Activated CD4-positive, alpha-beta T cell treated with anti-CD3 and anti-CD28 coated beads for 48 hours (primary cell): ENCODE data around the gene GAL3ST2.
A peak's percentile ranks its signal among the peaks of the same experiment; 100 is the strongest.
"Not testable (repeated sequence)": the region's sequence is repeated elsewhere in the genome, so short reads cannot be mapped to it uniquely, and the experiment has no call there.

ENCODE experiments used
- DNase-seq: peaks from one replicate; pipeline ENCODE4 v3.0.0-alpha.2; 2020

Gene GAL3ST2

DNA sequence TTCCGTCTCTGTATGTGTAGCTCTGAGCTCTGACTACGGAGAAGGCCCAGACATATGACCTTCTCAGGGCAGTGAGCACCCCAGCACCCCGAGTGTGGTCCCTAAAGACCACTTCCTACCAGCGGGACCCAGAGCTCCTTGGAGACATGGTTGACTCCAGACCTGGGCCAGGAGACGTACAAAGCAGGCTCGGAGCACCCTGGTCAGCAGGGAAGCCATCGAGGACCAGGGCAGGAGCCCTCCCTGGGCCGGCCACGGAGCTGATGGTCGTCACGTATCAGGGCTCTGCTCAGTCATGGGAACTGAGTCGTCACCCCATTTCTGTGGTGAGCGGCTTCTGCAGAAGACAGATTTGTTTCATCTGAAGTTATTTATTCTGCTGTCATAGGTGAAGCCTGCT is 19.6 kb downstream of the GAL3ST2 start:
- no peak for DNase-seq

DNA sequence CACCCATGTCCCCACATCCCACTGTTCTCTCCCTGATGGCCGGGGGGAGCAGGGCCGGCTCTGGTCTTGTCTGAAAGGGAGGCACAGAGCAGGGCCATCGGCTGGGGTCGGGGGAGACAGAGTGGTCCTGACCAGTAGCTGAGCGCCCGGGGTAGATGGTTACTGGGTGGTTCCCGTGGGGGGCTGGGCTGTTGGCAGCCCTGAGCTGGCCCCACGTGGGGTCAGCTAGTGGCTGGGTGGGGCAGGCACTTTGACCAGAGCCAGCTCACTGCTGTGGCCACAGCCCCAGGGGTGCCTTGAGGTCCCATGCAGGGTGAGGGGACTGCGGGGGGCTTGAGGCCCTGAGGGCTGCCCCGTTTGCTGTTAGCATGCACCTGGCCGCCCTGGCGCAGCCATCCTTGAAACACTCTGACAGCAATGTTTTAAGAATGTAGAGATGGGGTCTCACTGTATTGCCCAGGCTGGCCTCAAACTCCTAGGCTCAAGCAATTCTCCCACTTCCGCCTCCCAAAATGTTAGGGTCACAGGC is 20.1 kb downstream of the GAL3ST2 start:
- no peak for DNase-seq

- DNase-seq: no peak
Observed at GRCh38 chr2:241797441-241798080, 20.9 kb downstream of the GAL3ST2 start.

DNA sequence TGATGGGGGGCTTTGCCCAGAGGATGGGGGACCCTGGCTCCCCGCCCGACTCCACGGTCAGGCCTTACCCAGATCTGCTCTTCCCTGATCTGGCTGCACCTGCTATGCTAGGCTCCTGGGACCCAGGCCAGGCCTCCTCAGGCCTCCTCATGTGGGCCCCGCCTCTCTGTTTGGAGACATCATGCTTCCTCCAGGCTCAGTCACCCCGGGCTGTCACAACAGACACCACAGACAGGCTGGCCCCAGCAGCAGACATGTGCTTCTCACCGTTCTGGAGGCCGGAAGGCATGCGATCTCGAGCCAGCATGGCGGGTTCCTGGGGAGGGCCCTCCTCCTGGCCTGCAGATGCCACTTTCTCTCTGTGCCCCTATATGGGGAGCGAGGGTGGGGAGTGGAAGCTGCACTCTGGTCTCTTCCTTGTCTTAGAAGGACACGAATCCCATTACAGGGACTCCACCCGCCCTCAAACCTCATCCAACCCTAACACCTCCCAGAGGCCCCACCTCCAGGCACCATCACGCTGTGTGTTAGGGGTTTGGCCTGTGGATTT is 21.5 kb downstream of the GAL3ST2 start:
- no peak for DNase-seq

DNA sequence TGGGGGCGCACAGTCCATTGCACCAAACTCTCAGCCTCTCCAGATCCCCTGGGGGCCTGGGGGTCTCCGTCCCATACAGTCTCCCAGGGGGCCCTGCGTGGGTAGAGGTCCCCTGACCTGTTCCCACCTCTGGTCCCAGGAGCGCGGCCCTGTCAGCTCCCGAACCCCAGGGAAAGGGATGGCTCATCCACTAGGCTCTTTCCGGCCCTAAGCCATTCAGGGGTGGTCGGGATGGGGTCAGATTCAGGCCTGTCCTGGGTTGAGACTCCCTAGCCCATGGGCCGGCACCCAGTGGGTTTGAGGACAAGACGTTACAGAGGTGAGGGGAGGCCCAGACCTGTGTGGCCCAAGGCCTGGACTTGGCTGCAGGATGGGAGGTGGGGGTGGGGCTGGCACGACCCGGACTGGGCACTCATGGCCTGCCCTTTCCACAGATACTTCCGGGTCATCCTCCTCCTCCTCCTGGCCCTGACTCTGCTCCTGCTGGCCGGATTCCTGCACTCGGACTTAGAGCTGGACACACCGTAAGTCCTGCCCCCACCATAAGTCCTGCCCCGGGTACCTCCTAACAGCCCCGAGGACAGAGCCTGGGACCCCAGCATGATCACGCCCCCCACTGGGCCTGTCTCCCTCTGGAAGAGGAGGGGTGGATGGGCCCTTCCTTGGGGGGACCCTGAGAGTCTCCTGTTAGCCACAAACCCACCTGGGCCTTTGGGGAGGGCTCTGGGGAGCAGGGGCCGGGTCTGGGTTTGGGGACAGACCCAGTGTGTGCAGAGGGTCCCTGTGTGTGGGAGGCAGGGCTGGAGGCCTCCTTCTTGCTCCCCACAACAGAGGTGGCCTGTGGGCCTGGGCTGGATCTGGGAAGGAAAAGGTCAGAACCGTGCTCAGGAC is 22.3 kb downstream of the GAL3ST2 start:
- DNase-seq: no peak

DNA sequence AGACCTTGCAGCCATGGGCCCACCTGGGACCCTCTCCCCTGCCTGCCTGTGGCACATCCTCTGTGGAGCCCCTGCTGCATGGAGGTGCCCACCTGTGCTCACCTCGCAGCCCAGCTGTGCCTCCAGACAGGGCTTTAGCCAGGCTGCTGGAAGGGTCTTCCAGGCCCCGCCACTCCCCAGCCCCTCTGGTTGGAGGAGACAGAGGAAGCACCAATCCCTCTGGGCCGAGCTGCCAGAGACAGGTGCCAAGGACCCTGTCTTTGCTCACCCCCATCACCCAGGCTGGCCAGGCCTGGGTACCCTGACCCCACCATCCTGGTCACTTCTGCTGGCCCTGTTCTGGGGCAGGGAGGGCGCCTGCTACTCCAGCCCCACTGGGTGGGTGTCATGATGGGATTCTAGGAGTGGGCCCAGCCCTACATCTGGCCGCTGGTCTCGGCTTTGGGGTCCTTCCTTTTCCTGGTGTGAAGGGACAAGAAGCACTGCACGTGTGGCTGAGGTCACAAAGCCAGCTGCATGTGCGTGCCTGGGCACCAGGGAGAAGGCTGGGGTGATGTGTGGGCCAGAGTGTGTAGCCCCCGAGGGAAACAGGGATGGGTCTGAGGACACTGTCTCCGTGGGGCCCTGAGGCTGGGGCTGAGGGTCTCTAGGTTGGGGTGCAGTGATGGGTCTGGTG is 23.0 kb downstream of the GAL3ST2 start:
- no peak for DNase-seq

DNA sequence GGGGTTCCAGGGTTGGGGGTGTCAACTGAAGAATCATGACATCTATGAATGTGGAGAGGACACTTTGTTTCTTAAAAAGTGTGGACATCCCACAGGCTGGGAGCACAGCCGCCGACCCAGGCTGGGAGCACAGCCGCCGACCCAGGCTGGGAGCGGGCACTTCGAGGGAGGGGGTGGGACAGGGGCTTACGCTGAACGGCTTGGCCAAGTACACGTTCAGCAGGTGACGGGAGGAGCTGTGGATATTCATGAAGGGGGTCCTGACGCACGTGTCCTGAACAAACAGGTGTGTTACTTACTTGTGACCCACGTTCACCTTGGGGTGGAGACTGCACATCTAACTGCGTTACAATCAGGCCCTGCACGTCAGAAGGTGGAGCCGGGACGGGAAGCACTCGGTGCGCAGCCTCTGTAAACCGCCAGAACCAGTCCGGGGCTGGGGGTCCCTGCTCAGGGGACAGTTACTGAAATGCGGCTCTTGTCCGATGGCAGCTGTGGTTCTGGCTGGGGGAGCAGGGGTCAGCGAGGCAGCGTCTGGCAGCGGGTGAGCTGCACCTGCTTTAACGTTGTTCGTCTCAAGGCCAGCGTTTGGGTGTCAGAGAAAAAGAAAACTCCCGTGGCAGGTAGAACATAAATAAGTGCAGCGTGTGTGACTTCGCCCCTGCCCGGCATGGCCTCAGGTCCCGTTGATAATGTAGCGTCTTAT is 23.7 kb downstream of the GAL3ST2 start:
- DNase-seq: not testable (repeated sequence)

- DNase-seq: no peak
Observed at GRCh38 chr2:241801611-241802420, 25.2 kb downstream of the GAL3ST2 start.

DNA sequence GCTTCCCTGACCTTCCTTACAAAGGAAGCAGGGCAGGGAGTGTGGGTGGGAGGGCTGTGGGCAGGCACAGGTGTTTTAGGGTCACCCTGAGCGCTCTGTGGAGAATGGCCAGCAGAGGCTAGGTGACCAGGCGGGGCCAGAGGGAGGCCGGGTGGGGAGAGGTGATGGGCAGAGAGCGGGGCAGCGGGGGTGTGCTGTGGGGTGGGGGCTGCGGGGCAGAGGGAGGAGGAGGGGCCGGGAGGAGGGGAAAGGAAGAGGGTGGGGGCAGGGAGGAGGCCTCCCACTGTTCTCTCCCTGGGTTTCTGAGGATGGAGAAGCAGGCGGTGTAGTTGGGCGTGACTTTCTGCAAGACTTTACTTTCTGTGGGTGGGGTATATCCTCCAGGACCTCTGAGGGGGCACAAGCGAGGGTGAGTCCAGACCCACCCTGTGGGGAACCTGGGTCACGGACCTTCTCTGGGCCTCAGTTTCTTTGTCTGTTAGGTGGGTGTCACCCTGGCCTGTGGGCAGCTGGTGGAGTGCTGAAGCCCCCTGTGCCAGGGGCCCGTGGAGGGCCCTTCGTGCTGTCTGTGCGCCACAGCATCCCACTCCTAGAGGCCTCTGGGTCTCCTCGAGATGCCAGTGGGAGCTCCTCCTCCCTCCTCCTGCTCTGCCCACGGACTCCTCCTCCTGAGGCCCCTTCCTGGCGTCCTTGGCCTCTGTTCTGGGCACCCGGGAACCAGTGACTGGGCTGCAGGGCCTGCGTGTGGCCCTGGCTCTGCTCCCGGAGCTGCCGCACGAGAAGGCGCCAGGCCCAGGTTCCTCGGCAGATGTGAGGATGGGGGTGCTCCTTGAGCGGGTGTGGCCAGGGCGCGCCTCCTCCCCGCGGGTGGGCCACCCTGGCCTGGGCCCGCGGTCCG is 26.0 kb downstream of the GAL3ST2 start:
- DNase-seq: no peak

- DNase-seq: peak; percentile 63
Observed at GRCh38 chr2:241803387-241804325, 27.0 kb downstream of the GAL3ST2 start.

- peak; percentile 27 for DNase-seq
Observed at GRCh38 chr2:241804326-241805229, 28.0 kb downstream of the GAL3ST2 start.

DNA sequence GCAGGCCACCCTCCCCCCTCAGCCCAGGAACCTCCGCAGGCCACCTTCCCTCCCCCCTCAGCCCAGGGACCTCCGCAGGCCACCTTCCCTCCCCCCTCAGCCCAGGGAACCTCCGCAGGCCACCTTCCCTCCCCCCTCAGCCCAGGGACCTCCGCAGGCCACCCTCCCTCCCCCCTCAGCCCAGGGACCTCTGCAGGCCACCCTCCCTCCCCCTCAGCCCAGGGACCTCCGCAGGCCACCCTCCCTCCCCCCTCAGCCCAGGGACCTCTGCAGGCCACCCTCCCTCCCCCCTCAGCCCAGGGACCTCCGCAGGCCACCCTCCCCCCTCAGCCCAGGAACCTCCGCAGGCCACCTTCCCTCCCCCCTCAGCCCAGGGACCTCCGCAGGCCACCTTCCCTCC is 29.6 kb downstream of the GAL3ST2 start:
- DNase-seq: not testable (repeated sequence)

- DNase-seq: no peak
Observed at GRCh38 chr2:241808051-241808720, 31.6 kb downstream of the GAL3ST2 start.

DNA sequence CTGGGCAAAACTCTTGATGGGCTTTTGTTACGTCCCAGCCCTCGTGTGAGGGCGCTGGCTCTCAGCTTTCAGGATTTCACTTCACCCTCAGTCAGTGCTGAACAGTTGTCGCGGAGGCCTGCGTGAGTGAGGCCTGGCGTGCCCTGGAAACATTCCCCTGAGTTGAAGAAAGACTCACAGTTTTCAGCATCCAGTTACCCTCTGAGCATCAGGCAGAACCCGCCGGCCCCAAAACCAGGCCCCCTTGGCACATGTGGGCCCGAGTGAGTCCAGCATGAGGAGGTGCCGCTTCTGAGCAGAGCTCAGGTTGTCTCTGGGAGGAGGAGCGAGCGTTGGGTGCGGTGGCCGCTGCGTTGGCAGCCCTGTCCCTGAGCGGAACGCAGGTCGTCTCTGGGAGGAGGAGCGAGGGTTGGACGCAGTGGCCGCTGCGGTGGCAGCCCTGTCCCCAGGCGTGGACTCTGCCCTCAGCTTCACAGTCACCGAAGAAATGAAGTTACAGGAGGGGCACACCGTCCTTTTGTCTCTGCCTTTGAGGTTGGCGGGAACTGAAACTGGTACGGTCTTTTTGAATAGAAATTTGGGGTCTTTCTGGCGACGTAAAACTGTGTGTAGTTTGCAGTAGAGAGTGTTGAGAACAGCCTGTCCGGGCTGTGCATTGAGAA is 32.2 kb downstream of the GAL3ST2 start, which contains the start of gene NEU4:
NEU4 (plus strand) TSS at position 473 of the 662 bp plus-strand sequence. CDS start 5,292 bp downstream, outside the sequence.
- DNase-seq: no peak

GRCh38 chr2:241809383-241810306 is 33.0 kb downstream of the GAL3ST2 start:
- no peak for DNase-seq
